DOHH2 (cell line): ENCODE measurements around the gene DNAJC11.
"Not testable (repeated sequence)": the region's sequence is repeated elsewhere in the genome, so short reads cannot be mapped to it uniquely, and the experiment has no call there.

ENCODE experiments used
- H3F3A ChIP-seq: fragments of 200-600 bp; sonication (generic), shearing (Covaris generic); 2 replicates; pipeline ENCODE4 v1.6.0; 2016; ENCODE audit warnings: antibody characterized with exemption, mild to moderate bottlenecking; ENCODE audit not compliant: control insufficient read depth, insufficient read depth
- H3K27ac ChIP-seq: fragments of 200-600 bp; sonication (generic); 2 replicates; pipeline ENCODE4 v1.5.1; 2014; ENCODE audit warnings: low read depth, mild to moderate bottlenecking, low read length, moderate library complexity
- H3K27me3 ChIP-seq: fragments of 200-600 bp; sonication (generic); 2 replicates; pipeline ENCODE4 v1.6.1; 2014; ENCODE audit warnings: mild to moderate bottlenecking, low read length, mixed read lengths; ENCODE audit not compliant: control insufficient read depth
- H3K36me3 ChIP-seq: fragments of 200-600 bp; sonication (generic); 2 replicates; pipeline ENCODE4 v1.6.1; 2014; ENCODE audit warnings: mild to moderate bottlenecking, low read length, moderate library complexity, mixed read lengths; ENCODE audit not compliant: control insufficient read depth
- H3K4me1 ChIP-seq: fragments of 200-600 bp; sonication (generic); 2 replicates; pipeline ENCODE4 v1.6.1; 2014; ENCODE audit warnings: mild to moderate bottlenecking, low read length, mixed read lengths; ENCODE audit not compliant: control insufficient read depth
- H3K4me2 ChIP-seq: fragments of 200-600 bp; sonication (generic); 2 replicates; pipeline ENCODE4 v1.6.0; 2014; ENCODE audit warnings: mild to moderate bottlenecking, low read length, moderate library complexity
- H3K4me3 ChIP-seq: fragments of 200-600 bp; sonication (generic); 2 replicates; pipeline ENCODE4 v1.5.1; 2014; ENCODE audit warnings: mild to moderate bottlenecking, low read length, mixed read lengths
- H3K79me2 ChIP-seq: fragments of 200-600 bp; sonication (generic); 2 replicates; pipeline ENCODE4 v1.6.1; 2014; ENCODE audit warnings: mild to moderate bottlenecking, low read length, mixed read lengths; ENCODE audit not compliant: control insufficient read depth
- H3K9me2 ChIP-seq: fragments of 200-600 bp; sonication (generic); replicated peaks from 2 replicates; pipeline ENCODE4 v1.6.1; 2014; ENCODE audit warnings: mild to moderate bottlenecking, low read length, mixed read lengths; ENCODE audit not compliant: control insufficient read depth
- H3K9me3 ChIP-seq: fragments of 200-600 bp; sonication (generic); 2 replicates; pipeline ENCODE4 v1.6.1; 2014; ENCODE audit warnings: antibody characterized with exemption, low read length, mixed read lengths; ENCODE audit not compliant: control insufficient read depth, insufficient read depth
- H4K20me1 ChIP-seq: fragments of 200-600 bp; sonication (generic); 2 replicates; pipeline ENCODE4 v1.6.0; 2014; ENCODE audit warnings: low read depth, mild to moderate bottlenecking, antibody characterized with exemption, low read length, moderate library complexity; ENCODE audit not compliant: control insufficient read depth, insufficient read depth
- CTCF ChIP-seq: fragments of 200-600 bp; sonication (generic); IDR thresholded peaks from one replicate; pipeline ENCODE4 v1.5.1; 2014; ENCODE audit warnings: antibody characterized with exemption, mild to moderate bottlenecking, low read depth, low read length; ENCODE audit not compliant: poor library complexity, severe bottlenecking
- EZH2phosphoT487 ChIP-seq: fragments of 200-600 bp; sonication (generic); IDR thresholded peaks from 2 replicates; pipeline ENCODE4 v1.6.1; 2017; ENCODE audit warnings: borderline replicate concordance, mild to moderate bottlenecking, antibody characterized with exemption, low read length, moderate library complexity, mixed read lengths

DNAJC11 gene

GRCh38 chr1:6743189-6744101 lies 41.8 kb upstream of the DNAJC11 start:
- Histone ChIP-seq H3K9me3 (no peaks in the 10 kb centered on the region), H4K20me1 (no peaks in the 10 kb centered on the region), H3K27me3 (no peaks in the 10 kb centered on the region), H3K36me3 (no peaks in the 10 kb centered on the region), H3K27ac (no peak overlapping the region), H3K4me2 (no peak overlapping the region), H3K4me3 (no peak overlapping the region), H3F3A (no peaks in the 10 kb centered on the region), H3K9me2 (no peaks in the 10 kb centered on the region), H3K79me2 (no peaks in the 10 kb centered on the region), H3K4me1 (no peaks in the 10 kb centered on the region)
- TF ChIP-seq CTCF (no peak), EZH2phosphoT487 (no peak)

- not testable (repeated sequence) for H3K36me3 ChIP-seq, H3K27me3 ChIP-seq, H3K4me3 ChIP-seq, H3K9me3 ChIP-seq, H3K27ac ChIP-seq, H4K20me1 ChIP-seq, H3F3A ChIP-seq, H3K4me1 ChIP-seq, H3K79me2 ChIP-seq, H3K9me2 ChIP-seq, H3K4me2 ChIP-seq
These were observed 41.1 kb upstream of the DNAJC11 start for GRCh38 chr1:6742676-6743188.

GRCh38 chr1:6738987-6739676 lies 37.5 kb upstream of the DNAJC11 start:
- no peaks in the 10 kb centered on the region for H4K20me1 ChIP-seq
- no peaks in the 10 kb centered on the region for H3F3A ChIP-seq
- H3K4me3 ChIP-seq, result no peak overlapping the region
- H3K79me2 ChIP-seq, result no peaks in the 10 kb centered on the region
- no peaks in the 10 kb centered on the region for H3K9me2 ChIP-seq
- H3K27me3 ChIP-seq, result no peaks in the 10 kb centered on the region
- no peak overlapping the region for H3K4me2 ChIP-seq
- no peaks in the 10 kb centered on the region for H3K36me3 ChIP-seq
- no peaks in the 10 kb centered on the region for H3K4me1 ChIP-seq
- H3K9me3 ChIP-seq, result no peaks in the 10 kb centered on the region
- H3K27ac ChIP-seq, result no peak overlapping the region
- TF ChIP-seq EZH2phosphoT487 (no peak), CTCF (no peak)

GRCh38 chr1:6732942-6733341 lies 31.3 kb upstream of the DNAJC11 start:
- no peak for TF ChIP-seq EZH2phosphoT487
- TF ChIP-seq CTCF, result no peak
- H4K20me1 ChIP-seq, result no peaks in the 10 kb centered on the region
- H3K9me3 ChIP-seq, result no peaks in the 10 kb centered on the region
- H3K79me2 ChIP-seq, result no peaks in the 10 kb centered on the region
- no peaks in the 10 kb centered on the region for H3K9me2 ChIP-seq
- H3F3A ChIP-seq, result no peaks in the 10 kb centered on the region
- H3K4me1 ChIP-seq, result no peaks in the 10 kb centered on the region
- H3K36me3 ChIP-seq, result no peaks in the 10 kb centered on the region
- no peak overlapping the region for H3K4me3 ChIP-seq
- H3K27me3 ChIP-seq, result peaks cover 9% of the 10 kb centered on the region
- H3K27ac ChIP-seq, result no peak overlapping the region
- no peak overlapping the region for H3K4me2 ChIP-seq
